GM12891 (cell line): ENCODE measurements around the gene PGAM2.
A peak's percentile ranks its signal among the peaks of the same experiment; 100 is the strongest.
"Not testable (repeated sequence)": the region's sequence is repeated elsewhere in the genome, so short reads cannot be mapped to it uniquely, and the experiment has no call there.

Experiments used
- DNase-seq: peaks from one replicate; pipeline ENCODE4 v3.0.0; 2011; ENCODE audit warnings: low spot score; ENCODE audit not compliant: insufficient read length
- FAIRE-seq: peaks from 2 replicates; lab custom pipeline; 2011; peaks lifted over from hg19 to GRCh38; lab: Jason Lieb, UNC
- POLR2A ChIP-seq: IDR thresholded peaks from 2 replicates; pipeline ENCODE4 v1.6.1; 2011; ENCODE audit warnings: low read depth, low read length, control low read depth
- POLR2AphosphoS5 ChIP-seq: IDR thresholded peaks from 2 replicates; pipeline ENCODE4 v1.6.1; 2011; ENCODE audit warnings: low read depth, low read length, control low read depth
- TAF1 ChIP-seq: IDR thresholded peaks from 2 replicates; pipeline ENCODE4 v1.6.1; 2011; ENCODE audit warnings: low read depth, low read length, control low read depth

The PGAM2 gene

DNA sequence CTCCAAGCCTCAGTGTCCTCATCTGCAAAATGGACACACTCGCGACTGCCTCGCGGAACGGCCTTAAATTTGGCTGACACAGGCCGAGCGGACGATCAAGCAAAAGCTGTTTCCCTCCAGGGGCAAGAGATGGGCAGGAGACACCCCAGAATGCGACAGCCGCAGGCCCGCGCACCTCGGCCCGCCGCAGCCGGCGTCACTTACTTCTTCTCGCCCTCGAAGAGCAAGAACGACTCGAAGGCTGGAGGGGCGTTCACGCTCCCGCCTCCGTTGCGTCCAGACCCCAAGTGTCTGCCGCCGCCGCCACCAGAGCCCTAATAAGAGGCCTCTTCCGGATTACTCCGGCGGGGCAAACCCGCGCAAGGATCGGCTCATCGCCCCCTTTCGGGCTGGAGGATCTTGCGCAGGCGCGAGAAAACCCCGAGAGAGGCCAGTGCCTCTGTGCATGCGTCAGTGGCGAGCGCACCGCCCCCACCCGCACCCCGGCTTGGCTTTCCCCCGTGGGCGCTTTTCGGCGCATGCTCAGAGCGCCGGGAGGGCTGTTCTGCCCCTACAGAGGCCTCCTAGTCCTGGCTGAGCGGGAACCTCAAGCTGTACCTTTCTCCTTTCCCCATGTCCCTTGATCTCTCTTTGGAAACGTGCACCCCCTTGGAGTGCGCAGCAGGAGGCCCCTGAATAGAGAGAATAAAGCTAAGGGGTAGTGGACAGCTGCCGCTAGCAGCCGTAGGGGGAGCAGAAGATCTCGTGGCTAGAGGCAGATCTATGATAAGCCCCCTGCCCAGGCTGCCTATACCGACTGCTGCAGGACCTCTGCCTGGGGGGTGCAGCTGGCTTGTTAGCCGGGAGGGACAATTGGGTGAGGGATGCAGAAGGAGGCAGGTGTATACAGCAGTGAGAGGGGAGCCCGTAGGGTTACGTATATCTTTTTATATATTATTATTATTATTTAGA lies 46.2 kb downstream of the PGAM2 start:
- DNase-seq: peak; percentile 97
- FAIRE-seq: not testable (repeated sequence)
- peak; percentile 78 for TF ChIP-seq POLR2A
- TF ChIP-seq TAF1: peak; percentile 87
- peak; percentile 76 for TF ChIP-seq POLR2AphosphoS5

DNA sequence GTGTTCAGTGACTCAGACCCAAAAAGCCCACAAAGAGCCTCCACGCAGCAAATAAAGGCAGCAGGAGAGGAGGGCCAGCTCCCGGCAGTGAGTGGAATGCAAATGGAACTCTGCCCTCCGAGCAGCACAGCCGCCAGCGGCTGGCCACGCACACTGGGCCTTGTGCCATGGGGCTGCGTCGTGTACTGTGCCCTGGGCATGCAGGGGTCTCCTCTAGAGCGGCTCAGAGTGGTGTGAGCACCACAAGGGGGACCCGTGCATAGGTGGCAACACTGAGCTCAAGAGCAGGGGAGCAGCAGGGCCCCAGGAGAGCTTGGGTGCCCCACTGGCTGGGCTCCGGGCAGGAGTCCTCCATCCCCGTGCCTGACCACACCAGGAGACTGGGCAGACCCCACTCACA lies 50.3 kb downstream of the PGAM2 start:
- not testable (repeated sequence) for FAIRE-seq, DNase-seq
